CD4-positive, CD25-positive, alpha-beta regulatory T cell (primary cell): ENCODE measurements around the gene CFAP299. TPM values are rescaled to one million over a fixed set of nuclear protein-coding genes. Genes with fewer than 3 reads are reported as not detected.

Experiments used
- ATAC-seq, 2 donors: fragments of 150-1000 bp; cut with Tn5 transposase; one replicate each; pipeline ENCODE4 v1.10.0; 2021; ENCODE audit warnings: low read depth in 2 of 2, moderate number of reproducible peaks in 2 of 2, moderate library complexity in 1 of 2
- DNase-seq, 3 donors: peaks; one replicate each; pipeline versions ENCODE4 v3.0.0 to v3.0.0-alpha.2; 2012 to 2022; ENCODE audit warnings: mixed read lengths in 1 of 3
- H3K27ac ChIP-seq: one replicate; pipeline ENCODE4 v1.7.0; 2013; ENCODE audit warnings: mild to moderate bottlenecking, low read length; ENCODE audit not compliant: insufficient read depth, poor library complexity, severe bottlenecking
- H3K27me3 ChIP-seq: one replicate; pipeline ENCODE4 v1.7.0; 2013; ENCODE audit warnings: low read length; ENCODE audit not compliant: control insufficient read depth, insufficient read depth
- H3K36me3 ChIP-seq: one replicate; pipeline ENCODE4 v1.7.0; 2013; ENCODE audit warnings: mild to moderate bottlenecking, low read length, moderate library complexity; ENCODE audit not compliant: control insufficient read depth, insufficient read depth
- H3K4me1 ChIP-seq: 2 replicates; pipeline ENCODE4 v1.7.0; 2013; ENCODE audit warnings: mild to moderate bottlenecking, low read length; ENCODE audit not compliant: insufficient read depth, control insufficient read depth, poor library complexity, severe bottlenecking
- H3K4me3 ChIP-seq: one replicate; pipeline ENCODE4 v1.7.0; 2013; ENCODE audit warnings: low read depth, mild to moderate bottlenecking, low read length, moderate library complexity
- H3K9me3 ChIP-seq, 2 experiments: 1 replicate in 1 of 2; 2 replicates in 1 of 2; pipeline ENCODE4 v1.7.0; 2013; ENCODE audit warnings: low read length in 2 of 2, mild to moderate bottlenecking in 1 of 2, moderate library complexity in 1 of 2; ENCODE audit not compliant: control insufficient read depth in 2 of 2
- H3K27ac Mint-ChIP-seq, 3 donors: one replicate each; pipeline ENCODE4 v1.8.0; 2020 to 2022; ENCODE audit warnings: mild to moderate bottlenecking in 3 of 3, mixed read lengths in 3 of 3, moderate library complexity in 2 of 3
- H3K27me3 Mint-ChIP-seq: one replicate; pipeline ENCODE4 v1.8.0; 2022; ENCODE audit warnings: mild to moderate bottlenecking, mixed read lengths
- H3K36me3 Mint-ChIP-seq: one replicate; pipeline ENCODE4 v1.8.0; 2020; ENCODE audit warnings: mixed read lengths
- H3K4me1 Mint-ChIP-seq, 4 donors: one replicate each; pipeline ENCODE4 v1.8.0; 2020 to 2022; ENCODE audit warnings: mixed read lengths in 4 of 4, mild to moderate bottlenecking in 1 of 4
- H3K4me3 Mint-ChIP-seq, 4 donors: one replicate each; pipeline ENCODE4 v1.8.0; 2020 to 2022; ENCODE audit warnings: mild to moderate bottlenecking in 4 of 4, mixed read lengths in 4 of 4, moderate library complexity in 3 of 4
- H3K9me3 Mint-ChIP-seq, 7 donors: one replicate each; pipeline ENCODE4 v1.8.0; 2020 to 2022; ENCODE audit warnings: mixed read lengths in 7 of 7, mild to moderate bottlenecking in 3 of 7, moderate library complexity in 2 of 7
- polyA plus RNA-seq, 4 donors: library from polyadenylated mRNA; unstranded; fragments of 300-500 nt; fragmentation: Illumina TruSeq; gene quantifications; one replicate each; pipeline ENCODE4 v1.2.3, GENCODE V29; 2021
- total RNA-seq: library from RNA; stranded (reverse); gene quantifications from one replicate; pipeline ENCODE4 v1.2.3, GENCODE V29; 2022

Gene CFAP299
- total and polyA plus RNA-seq, 5 donors from 2014 or later = not detected

DNA sequence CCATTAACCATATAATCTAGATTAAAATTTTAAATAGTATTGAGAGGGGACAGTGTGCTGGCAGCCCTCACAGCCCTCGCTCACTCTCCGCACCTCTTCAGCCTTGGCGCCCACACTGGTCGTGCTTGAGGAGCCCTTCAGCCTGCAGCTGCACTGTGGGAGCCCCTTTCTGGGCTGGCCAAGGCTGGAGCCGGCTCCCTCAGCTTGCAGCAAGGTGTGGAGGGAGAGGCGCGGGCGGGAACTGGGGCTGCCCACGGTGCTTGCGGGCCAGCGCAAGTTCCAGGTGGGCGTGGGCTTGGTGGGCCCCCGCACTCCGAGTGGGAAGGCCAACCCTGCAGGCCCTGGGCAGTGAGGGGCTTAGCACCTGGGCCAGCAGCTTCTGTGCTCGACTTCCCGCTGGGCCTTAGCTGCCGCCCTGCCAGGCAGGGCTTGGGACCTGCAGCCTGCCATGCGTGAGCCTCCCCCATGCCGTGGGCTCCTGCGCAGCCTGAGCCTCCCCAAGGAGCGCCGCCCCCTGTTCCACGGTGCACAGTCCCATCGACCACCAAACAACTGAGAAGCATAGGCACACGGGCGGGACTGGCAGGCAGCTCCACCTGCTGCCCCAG lies 32.8 kb upstream of the CFAP299 start:
- H3K36me3 ChIP-seq = no peaks in the 10 kb centered on the region
- H3K4me3 ChIP-seq = no peak overlapping the region
- ATAC-seq (no peak), DNase-seq (no peak)
- H3K4me3 Mint-ChIP-seq = no peak overlapping the region
- H3K9me3 Mint-ChIP-seq = peaks cover 0 to 2% (median 0%) of the 10 kb centered on the region in 7 donors
- H3K27ac Mint-ChIP-seq = no peak overlapping the region
- H3K27me3 Mint-ChIP-seq = peaks cover 20% of the 10 kb centered on the region
- H3K27ac ChIP-seq = no peak overlapping the region
- H3K36me3 Mint-ChIP-seq = no peaks in the 10 kb centered on the region
- no peaks in the 10 kb centered on the region for H3K4me1 Mint-ChIP-seq
- H3K9me3 ChIP-seq = peaks cover 0 to 2% of the 10 kb centered on the region in 2 experiments
- H3K4me1 ChIP-seq = no peaks in the 10 kb centered on the region
- no peaks in the 10 kb centered on the region for H3K27me3 ChIP-seq

DNA sequence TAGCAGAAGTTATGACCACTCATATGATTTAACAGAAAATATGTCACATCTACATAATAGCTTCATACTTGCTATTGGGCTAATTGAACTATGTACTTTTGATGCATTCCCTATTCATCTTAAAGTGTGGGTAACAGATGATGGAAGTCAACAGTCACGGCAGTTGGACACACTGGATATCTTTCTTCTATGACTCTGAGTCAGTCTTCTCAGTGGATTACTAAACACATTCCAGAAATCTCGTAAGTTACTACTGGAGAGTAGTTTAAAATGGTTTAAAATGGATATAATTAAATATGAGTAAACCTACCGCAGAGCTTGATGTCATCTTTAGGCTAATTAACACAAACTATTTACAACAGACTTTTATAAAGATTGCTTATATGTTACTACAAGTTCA lies 30.1 kb upstream of the CFAP299 start:
- Histone ChIP-seq H3K27ac (no peak overlapping the region), H3K4me1 (no peaks in the 10 kb centered on the region), H3K27me3 (peaks cover 3% of the 10 kb centered on the region), H3K4me3 (no peak overlapping the region), H3K9me3 (peaks cover 0 to 2% of the 10 kb centered on the region in 2 experiments), H3K36me3 (no peaks in the 10 kb centered on the region)
- Mint-ChIP-seq H3K4me3 (no peak overlapping the region), H3K27me3 (peaks cover 25% of the 10 kb centered on the region), H3K27ac (no peak overlapping the region), H3K4me1 (no peaks in the 10 kb centered on the region), H3K36me3 (no peaks in the 10 kb centered on the region), H3K9me3 (peaks cover 0 to 2% (median 0%) of the 10 kb centered on the region in 7 donors)
- DNase-seq (no peak), ATAC-seq (no peak)

DNA sequence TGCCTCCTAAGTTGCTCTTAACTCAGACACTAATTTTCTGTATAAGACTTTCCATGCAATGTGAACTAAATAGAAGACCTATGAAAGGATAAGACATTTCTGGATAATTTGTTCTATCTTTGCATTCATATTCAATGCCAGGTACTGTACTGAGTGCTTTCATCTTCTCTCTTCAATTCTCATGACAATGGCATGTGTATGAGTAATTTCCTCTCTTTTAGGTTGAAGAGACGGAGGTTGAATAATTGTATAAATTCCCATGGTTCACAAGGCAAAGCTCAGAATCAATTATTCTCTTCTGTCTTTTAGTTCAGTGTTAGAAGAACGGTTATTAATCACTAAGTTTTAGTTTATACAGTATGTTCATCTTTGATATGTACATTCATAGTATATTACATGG lies 29.3 kb upstream of the CFAP299 start:
- Mint-ChIP-seq H3K4me3 (no peak overlapping the region), H3K9me3 (peaks cover 0 to 2% (median 0%) of the 10 kb centered on the region in 7 donors), H3K27me3 (peaks cover 22% of the 10 kb centered on the region), H3K4me1 (no peaks in the 10 kb centered on the region), H3K27ac (no peak overlapping the region), H3K36me3 (no peaks in the 10 kb centered on the region)
- DNase-seq = no peak
- H3K9me3 ChIP-seq = peaks cover 0 to 2% of the 10 kb centered on the region in 2 experiments
- H3K4me3 ChIP-seq = no peak overlapping the region
- H3K36me3 ChIP-seq = no peaks in the 10 kb centered on the region
- ATAC-seq = no peak
- H3K4me1 ChIP-seq = no peaks in the 10 kb centered on the region
- no peak overlapping the region for H3K27ac ChIP-seq
- peaks cover 3% of the 10 kb centered on the region for H3K27me3 ChIP-seq

DNA sequence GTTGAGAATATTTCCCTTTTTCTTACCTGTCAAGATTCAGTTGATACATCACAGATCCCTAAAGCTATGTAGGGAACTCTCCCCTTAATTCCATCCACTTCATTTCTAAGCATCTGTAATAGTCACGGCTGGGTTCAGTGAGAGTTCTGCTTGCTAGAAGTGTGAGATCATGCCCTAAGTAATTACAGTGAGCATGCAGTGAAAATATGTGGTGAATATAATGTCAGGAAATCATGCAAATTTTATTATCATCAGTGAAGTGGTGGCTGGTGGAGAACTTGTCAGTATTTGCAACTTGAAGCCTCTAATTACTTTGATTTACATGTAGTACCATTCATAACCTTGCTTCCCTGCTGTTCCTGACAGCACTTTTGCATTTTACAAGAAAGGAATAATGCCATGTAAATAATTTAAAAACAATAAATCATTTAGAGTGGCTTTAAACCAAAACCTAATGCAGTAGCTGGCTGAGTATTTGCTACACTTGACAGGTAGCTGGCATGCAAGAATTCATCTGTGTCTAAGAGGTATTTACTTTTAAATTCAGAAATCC lies 28.3 kb upstream of the CFAP299 start:
- Histone ChIP-seq H3K27ac (no peak overlapping the region), H3K36me3 (no peaks in the 10 kb centered on the region), H3K27me3 (peaks cover 3% of the 10 kb centered on the region), H3K4me3 (no peak overlapping the region), H3K9me3 (no peaks in the 10 kb centered on the region), H3K4me1 (no peaks in the 10 kb centered on the region)
- H3K27me3 Mint-ChIP-seq = peaks cover 22% of the 10 kb centered on the region
- no peak overlapping the region for H3K27ac Mint-ChIP-seq
- no peaks in the 10 kb centered on the region for H3K4me1 Mint-ChIP-seq
- H3K9me3 Mint-ChIP-seq = no peaks in the 10 kb centered on the region
- no peaks in the 10 kb centered on the region for H3K36me3 Mint-ChIP-seq
- H3K4me3 Mint-ChIP-seq = no peak overlapping the region
- ATAC-seq = no peak
- no peak for DNase-seq

DNA sequence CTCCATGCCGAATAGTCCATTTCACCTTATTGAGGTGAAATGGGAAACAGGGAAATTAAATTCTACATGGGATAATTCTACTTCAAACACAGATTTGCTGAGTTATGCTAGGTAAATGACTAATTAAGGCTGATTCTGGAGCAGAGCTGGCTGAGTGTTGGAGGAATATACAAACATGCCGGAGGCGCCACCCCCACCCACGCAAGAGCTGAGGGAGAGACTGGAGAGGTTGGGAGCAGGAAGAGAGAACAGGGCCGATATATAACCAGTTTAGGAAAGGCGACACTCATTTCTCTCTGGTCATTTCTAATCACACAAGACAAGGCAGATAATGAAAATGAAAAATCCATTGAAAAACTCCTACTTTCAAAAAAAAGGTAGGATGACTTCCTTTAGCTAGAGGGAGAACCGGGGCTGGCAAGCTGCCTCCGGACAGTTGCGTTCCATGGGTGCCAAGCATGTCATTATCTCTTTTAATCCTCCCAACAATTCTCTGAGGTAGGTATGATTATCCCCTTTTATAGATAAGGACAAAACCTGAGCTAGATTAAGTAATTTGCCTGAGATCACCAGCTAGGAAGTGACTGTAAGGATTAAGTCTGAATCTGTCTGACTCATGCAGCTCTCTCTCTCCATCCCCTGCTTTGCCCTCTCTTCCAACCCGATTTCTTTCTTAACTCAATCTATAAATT lies 27.6 kb upstream of the CFAP299 start:
- Mint-ChIP-seq H3K4me3 (no peak overlapping the region), H3K9me3 (no peaks in the 10 kb centered on the region), H3K36me3 (no peaks in the 10 kb centered on the region), H3K27me3 (peaks cover 22% of the 10 kb centered on the region), H3K4me1 (no peaks in the 10 kb centered on the region), H3K27ac (no peak overlapping the region)
- Histone ChIP-seq H3K4me3 (no peak overlapping the region), H3K36me3 (no peaks in the 10 kb centered on the region), H3K27me3 (peaks cover 3% of the 10 kb centered on the region), H3K4me1 (no peaks in the 10 kb centered on the region), H3K27ac (no peak overlapping the region), H3K9me3 (no peaks in the 10 kb centered on the region)
- no peak for ATAC-seq
- DNase-seq = no peak

DNA sequence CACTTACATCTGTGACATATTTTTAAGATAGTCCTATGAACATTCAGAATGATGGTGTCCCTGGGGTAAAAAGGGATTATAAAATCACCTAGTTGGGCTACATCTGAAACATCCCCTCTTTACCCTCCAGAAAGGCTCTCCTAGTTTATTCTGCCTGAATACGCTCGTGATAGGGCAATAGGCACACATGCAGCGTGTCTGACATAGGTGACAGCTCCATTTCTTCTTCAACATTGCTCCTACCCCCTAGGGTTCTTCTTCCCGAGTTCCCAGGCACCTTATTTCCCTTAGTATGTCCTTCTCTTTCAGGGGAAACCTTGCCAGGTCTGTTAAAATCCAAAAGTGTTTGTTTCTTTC lies 27.1 kb upstream of the CFAP299 start:
- peaks cover 22% of the 10 kb centered on the region for H3K27me3 Mint-ChIP-seq
- H3K27ac ChIP-seq = no peak overlapping the region
- no peak for ATAC-seq
- no peak for DNase-seq
- no peaks in the 10 kb centered on the region for H3K36me3 Mint-ChIP-seq
- H3K4me1 Mint-ChIP-seq = no peaks in the 10 kb centered on the region
- peaks cover 3% of the 10 kb centered on the region for H3K27me3 ChIP-seq
- H3K4me1 ChIP-seq = no peaks in the 10 kb centered on the region
- no peaks in the 10 kb centered on the region for H3K36me3 ChIP-seq
- H3K27ac Mint-ChIP-seq = no peak overlapping the region
- H3K4me3 Mint-ChIP-seq = no peak overlapping the region
- no peaks in the 10 kb centered on the region for H3K9me3 ChIP-seq
- no peak overlapping the region for H3K4me3 ChIP-seq
- H3K9me3 Mint-ChIP-seq = no peaks in the 10 kb centered on the region

DNA sequence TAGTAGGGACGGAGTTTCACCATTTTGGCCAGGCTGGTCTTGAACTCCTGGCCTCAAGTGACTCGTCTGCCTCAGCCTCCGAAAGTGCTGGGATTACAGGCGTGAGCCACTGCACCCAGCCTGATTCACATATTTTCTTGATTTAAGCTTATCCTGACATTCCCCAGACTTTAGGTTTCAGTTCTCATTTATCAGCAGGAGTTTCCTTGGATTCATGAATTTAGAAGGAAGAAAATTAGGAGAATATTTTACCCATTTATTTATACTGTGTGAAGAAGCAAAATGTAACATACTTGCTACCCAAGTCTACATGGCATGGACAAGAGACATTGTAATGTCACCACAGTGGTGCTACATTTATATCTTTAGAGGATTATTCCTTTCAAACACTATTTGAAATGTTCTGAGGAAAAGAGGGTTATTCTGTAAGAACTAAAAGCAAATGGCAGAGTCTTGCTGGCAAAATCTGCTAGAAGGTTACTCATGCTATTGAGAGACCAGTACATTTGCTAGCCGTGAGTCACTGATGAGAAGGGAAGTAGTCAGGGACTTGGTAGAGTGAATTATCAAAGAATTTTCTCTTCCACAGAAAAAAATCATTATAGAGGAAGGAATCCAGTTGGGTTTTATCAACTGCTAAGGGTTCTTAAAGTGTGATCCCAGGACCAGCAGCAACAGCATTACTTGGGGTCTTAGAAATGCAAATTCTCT lies 26.1 kb upstream of the CFAP299 start:
- H3K4me1 Mint-ChIP-seq = no peaks in the 10 kb centered on the region
- H3K27ac Mint-ChIP-seq = no peak overlapping the region
- H3K36me3 ChIP-seq = no peaks in the 10 kb centered on the region
- peaks cover 22% of the 10 kb centered on the region for H3K27me3 Mint-ChIP-seq
- H3K27ac ChIP-seq = no peak overlapping the region
- no peaks in the 10 kb centered on the region for H3K36me3 Mint-ChIP-seq
- DNase-seq (no peak), ATAC-seq (no peak)
- no peak overlapping the region for H3K4me3 Mint-ChIP-seq
- no peaks in the 10 kb centered on the region for H3K9me3 ChIP-seq
- peaks cover 3% of the 10 kb centered on the region for H3K27me3 ChIP-seq
- H3K4me1 ChIP-seq = no peaks in the 10 kb centered on the region
- H3K9me3 Mint-ChIP-seq = no peaks in the 10 kb centered on the region
- no peak overlapping the region for H3K4me3 ChIP-seq
